Dendritic cell treated with granulocyte-macrophage colony-stimulating factor and Interleukin-4, amounts not matched to agents 40 ng/mL and 50 ng/mL, for 4 days (primary cell): ENCODE results near the gene MX1.

Experiments used
- H3K27ac Mint-ChIP-seq: one replicate; pipeline ENCODE4 v1.8.0; 2022; ENCODE audit warnings: mild to moderate bottlenecking, mixed read lengths
- H3K27me3 Mint-ChIP-seq: one replicate; pipeline ENCODE4 v1.8.0; 2022; ENCODE audit warnings: mild to moderate bottlenecking, mixed read lengths
- H3K36me3 Mint-ChIP-seq: one replicate; pipeline ENCODE4 v1.8.0; 2022; ENCODE audit warnings: low read depth, mixed read lengths
- H3K4me1 Mint-ChIP-seq: one replicate; pipeline ENCODE4 v1.8.0; 2022; ENCODE audit warnings: low read depth, mixed read lengths
- H3K4me3 Mint-ChIP-seq: one replicate; pipeline ENCODE4 v1.8.0; 2022; ENCODE audit warnings: mild to moderate bottlenecking, moderate library complexity, mixed read lengths
- H3K9me3 Mint-ChIP-seq: one replicate; pipeline ENCODE4 v1.8.0; 2022; ENCODE audit warnings: mixed read lengths
- intact Hi-C: fragments of 100-400 bp; cut with micrococcal nuclease; formaldehyde crosslinking; loops from one replicate; pipeline ENCODE4 v1.15.0; 2022

MX1 gene

DNA sequence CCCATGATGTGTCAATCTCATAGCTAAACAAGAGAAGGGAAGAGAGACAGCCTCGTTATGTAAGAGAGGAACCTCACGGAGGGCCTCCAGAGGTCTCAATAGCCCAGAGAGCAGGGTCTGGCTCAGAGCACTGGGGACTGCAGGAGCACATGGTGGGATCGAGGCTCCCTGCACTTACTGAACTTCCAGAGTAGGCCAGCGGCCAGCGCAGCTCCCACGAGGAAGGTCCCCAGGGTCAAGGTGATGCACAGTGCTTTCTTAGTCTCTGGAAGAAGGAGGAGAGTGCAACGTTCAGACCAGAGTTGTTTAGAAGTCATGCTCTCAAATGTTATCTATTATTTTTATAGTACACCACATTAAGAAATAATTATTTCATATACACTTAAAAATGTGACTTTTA lies 63.3 kb downstream of the MX1 start:
- intact Hi-C loops: no loop called here
- Mint-ChIP-seq H3K27ac (no peak overlapping the region), H3K9me3 (no peaks in the 10 kb centered on the region), H3K27me3 (peaks cover 5% of the 10 kb centered on the region), H3K4me3 (no peak overlapping the region), H3K36me3 (no peaks in the 10 kb centered on the region), H3K4me1 (no peaks in the 10 kb centered on the region)

DNA sequence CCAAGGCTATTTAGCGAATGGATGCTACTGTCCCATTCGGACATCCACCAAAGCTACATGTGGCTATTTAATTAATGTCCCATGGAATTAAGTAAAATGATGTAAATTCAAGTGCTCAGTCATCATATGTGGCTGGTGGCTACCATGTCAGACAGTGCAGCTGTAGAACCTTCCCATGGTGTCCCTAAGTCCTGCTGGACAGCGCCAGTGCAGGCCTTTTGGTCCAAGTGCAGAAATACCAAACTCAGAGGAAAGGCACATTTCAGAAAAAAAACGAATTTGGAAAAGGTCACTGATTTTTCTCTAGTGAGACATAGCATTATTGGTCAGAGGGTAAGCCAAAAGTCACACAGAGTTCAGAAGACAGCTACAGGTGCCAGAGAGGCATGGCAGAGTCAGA lies 64.3 kb downstream of the MX1 start:
- intact Hi-C loops: no loop called here
- Mint-ChIP-seq H3K4me3 (no peak overlapping the region), H3K27me3 (peaks cover 4% of the 10 kb centered on the region), H3K4me1 (no peaks in the 10 kb centered on the region), H3K9me3 (no peaks in the 10 kb centered on the region), H3K36me3 (no peaks in the 10 kb centered on the region), H3K27ac (no peak overlapping the region)

DNA sequence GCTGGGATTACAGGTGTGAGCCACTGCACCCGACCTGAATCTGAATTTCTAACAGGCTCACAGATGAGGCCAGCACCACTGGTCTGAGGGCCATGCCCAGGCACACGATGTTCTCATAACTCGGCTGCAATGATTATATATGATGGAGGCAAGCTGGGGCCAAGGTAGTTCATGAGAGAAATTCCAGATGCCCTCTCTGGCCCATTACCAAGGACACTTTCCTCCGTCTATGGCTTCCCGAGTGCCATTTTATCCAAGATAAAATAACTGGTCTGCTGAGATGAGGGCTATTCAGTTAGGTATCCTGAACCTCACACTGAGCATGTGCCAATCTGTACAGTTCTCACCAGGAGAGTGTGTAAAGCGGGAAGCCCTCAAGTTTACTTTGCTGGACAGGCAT lies 65.4 kb downstream of the MX1 start:
- Mint-ChIP-seq H3K4me3 (no peak overlapping the region), H3K27ac (no peak overlapping the region), H3K27me3 (peaks cover 4% of the 10 kb centered on the region), H3K9me3 (no peaks in the 10 kb centered on the region), H3K4me1 (no peaks in the 10 kb centered on the region), H3K36me3 (no peaks in the 10 kb centered on the region)
- intact Hi-C loops: no loop called here

DNA sequence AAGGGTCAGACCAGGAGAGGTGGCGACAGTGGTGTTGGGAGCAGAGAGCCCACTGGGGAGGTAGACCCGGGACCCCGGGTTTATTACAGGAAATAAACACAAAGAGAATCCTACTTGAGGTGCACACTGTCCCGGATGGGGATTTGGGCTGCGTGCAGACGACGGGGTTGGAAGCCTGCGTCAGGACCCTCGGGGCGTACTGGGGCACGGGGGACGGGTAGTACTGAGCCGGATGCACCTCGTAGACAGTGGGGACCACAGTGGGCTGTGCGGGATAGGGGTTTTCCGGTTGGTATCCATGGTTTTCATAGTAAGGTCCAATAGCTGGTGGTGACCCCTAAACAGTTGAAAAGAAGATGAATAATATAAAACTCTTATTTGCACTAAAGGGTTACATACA lies 68.2 kb downstream of the MX1 start:
- no peak overlapping the region for H3K4me3 Mint-ChIP-seq
- H3K9me3 Mint-ChIP-seq: no peaks in the 10 kb centered on the region
- no peak overlapping the region for H3K27ac Mint-ChIP-seq
- no peaks in the 10 kb centered on the region for H3K4me1 Mint-ChIP-seq
- peaks cover 5% of the 10 kb centered on the region for H3K27me3 Mint-ChIP-seq
- H3K36me3 Mint-ChIP-seq: no peaks in the 10 kb centered on the region
- intact Hi-C loops: no loop called here

DNA sequence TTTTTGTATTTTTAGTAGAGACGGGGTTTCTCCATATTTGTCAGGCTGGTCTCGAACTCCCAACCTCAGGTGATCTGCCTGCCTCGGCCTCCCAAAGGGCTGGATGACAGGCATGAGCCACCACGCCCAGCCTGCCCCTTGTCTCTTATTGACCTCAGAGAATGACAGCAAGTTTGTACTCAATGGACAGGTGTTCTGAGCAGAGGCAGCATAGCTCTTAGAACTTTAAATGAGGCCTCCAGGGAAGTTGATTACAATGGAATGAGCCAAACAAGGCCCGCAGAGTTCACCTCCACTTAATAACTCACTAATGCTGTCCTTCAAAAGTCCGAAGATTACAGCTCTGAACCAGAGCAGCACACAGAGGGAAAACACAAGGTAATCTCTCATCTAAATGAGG lies 71.0 kb downstream of the MX1 start:
- Mint-ChIP-seq H3K4me3 (no peak overlapping the region), H3K9me3 (no peaks in the 10 kb centered on the region), H3K4me1 (no peaks in the 10 kb centered on the region), H3K27ac (no peak overlapping the region), H3K27me3 (peaks cover 12% of the 10 kb centered on the region), H3K36me3 (no peaks in the 10 kb centered on the region)
- intact Hi-C loops: no loop called here

DNA sequence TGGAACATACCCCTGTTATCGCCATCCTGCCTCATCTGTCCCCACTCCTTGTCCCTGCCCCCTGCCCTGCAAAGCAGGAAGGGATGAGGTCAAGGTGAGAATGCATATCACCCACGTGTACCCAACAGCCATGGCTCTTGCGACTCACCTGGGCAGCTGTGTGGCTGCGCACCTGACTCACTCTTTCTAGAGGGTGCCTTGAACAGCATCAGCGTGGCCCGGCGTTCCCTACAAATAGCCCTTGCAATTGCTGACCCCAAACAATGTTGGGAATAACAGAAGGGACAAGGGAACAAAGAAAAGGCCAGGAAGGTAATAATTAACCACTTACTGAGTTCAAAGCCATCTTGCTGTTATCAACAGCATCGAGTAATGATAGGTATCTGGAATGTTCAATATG lies 71.7 kb downstream of the MX1 start:
- Mint-ChIP-seq H3K27me3 (peaks cover 17% of the 10 kb centered on the region), H3K4me1 (no peaks in the 10 kb centered on the region), H3K4me3 (no peak overlapping the region), H3K9me3 (no peaks in the 10 kb centered on the region), H3K27ac (no peak overlapping the region), H3K36me3 (no peaks in the 10 kb centered on the region)
- intact Hi-C loops: no loop called here

DNA sequence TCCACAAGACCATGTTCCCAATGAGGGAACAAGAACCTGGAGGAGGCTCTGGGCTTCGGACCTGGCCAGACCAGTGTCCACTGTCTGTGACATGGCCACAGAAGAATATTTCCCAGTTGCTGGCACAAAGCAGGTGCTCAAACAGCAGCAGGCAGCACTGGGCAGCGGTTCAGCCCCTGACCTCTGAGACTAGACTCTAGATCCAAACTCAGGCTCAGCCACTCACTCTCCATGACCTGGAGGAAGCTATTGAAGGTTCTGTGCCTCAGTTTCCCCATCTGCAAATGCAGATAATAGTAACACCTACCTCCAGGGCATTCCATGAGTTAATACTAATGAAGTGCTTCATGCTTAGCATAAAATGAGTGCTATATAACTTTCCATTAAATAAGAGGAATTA lies 73.9 kb downstream of the MX1 start:
- intact Hi-C loops: no loop called here
- H3K9me3 Mint-ChIP-seq: no peaks in the 10 kb centered on the region
- peaks cover 27% of the 10 kb centered on the region for H3K27me3 Mint-ChIP-seq
- no peak overlapping the region for H3K27ac Mint-ChIP-seq
- H3K4me1 Mint-ChIP-seq: peaks cover 6% of the 10 kb centered on the region
- no peak overlapping the region for H3K4me3 Mint-ChIP-seq
- H3K36me3 Mint-ChIP-seq: no peaks in the 10 kb centered on the region

DNA sequence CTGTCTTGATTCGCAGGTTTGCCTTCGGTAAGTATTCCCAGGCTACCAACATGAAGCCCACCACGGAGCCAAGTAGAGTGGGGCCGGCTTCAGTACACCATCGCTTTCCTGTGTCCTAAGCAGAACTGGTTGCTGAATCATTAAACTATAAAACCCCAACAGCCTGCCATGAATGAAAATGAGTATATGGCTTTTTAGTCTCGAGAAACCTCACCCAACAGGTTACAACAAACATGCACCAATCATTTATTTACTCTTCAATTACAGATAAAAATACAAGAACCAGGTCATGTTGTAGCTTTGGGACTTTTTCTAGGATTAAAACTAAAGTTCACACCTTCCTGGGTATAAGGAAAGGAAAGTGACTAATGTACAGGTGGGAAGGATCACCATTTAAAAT lies 74.3 kb downstream of the MX1 start:
- no peaks in the 10 kb centered on the region for H3K9me3 Mint-ChIP-seq
- peaks cover 6% of the 10 kb centered on the region for H3K4me1 Mint-ChIP-seq
- no peak overlapping the region for H3K27ac Mint-ChIP-seq
- H3K4me3 Mint-ChIP-seq: no peak overlapping the region
- H3K27me3 Mint-ChIP-seq: peaks cover 29% of the 10 kb centered on the region
- intact Hi-C loops: no loop called here
- no peaks in the 10 kb centered on the region for H3K36me3 Mint-ChIP-seq

DNA sequence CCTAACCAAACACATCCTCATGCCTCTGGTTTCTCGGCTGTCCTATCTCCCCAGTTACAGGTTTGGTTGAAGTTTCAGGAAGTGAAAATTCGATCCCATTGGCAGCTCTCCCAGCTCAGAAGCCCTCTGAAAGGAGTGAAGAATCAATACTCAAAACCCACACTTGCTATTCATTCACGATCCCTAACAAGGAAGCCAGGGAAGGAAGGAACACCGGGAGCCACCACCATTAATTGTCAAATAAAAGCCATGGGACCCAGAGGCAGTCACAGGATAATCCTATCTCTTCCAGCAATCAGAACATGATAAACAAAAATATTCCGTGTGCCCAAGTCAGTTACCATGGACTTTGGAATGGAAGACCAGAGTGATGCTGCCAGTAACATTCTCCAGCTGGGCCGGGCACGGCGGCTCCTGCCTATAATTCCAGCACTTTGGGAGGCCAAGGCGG lies 74.9 kb downstream of the MX1 start:
- Mint-ChIP-seq H3K4me1 (peaks cover 6% of the 10 kb centered on the region), H3K4me3 (no peak overlapping the region), H3K27ac (no peak overlapping the region), H3K36me3 (no peaks in the 10 kb centered on the region), H3K27me3 (peaks cover 35% of the 10 kb centered on the region), H3K9me3 (no peaks in the 10 kb centered on the region)
- intact Hi-C loops: no loop called here

DNA sequence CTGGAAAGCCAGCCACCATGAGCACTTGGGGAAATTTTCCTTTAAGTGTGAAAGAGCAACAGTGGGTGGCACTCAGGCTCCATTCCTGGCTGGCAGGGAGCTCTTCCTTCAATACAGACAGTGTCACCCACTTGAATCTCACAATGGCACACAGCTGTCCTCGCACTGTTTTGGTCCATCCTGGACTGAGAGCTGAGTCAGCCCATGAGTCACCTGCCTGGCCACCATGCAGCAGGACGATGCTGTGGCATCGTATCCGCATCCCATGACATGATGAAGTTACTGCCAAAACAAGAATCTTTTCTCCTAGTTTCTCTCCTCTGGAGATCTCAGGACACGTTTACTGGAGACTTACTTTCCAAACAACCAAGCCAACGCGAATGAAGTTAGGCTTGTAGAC lies 75.9 kb downstream of the MX1 start:
- intact Hi-C loops: no loop called here
- Mint-ChIP-seq H3K27me3 (peaks cover 41% of the 10 kb centered on the region), H3K36me3 (no peaks in the 10 kb centered on the region)

DNA sequence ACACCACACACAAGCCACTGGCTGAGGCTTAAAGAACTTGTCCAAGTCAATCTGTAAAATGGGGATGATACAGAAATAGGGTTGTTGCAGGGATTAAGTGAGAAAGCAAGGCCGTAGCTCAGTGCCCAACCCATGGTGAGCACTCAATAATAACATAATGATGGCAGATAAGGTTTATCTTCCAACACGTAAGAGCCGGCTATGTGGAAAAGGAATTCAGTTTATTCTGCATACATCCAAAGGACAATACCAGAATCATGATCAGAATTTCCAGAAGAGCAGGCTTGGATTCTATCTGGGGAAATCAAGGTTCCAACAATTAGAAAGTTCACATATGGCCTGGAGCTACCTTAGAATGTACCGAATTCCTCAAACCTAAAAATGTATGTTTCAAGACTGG lies 77.3 kb downstream of the MX1 start:
- intact Hi-C loops: no loop called here
- no peak overlapping the region for H3K27ac Mint-ChIP-seq
- peaks cover 52% of the 10 kb centered on the region for H3K27me3 Mint-ChIP-seq
- no peaks in the 10 kb centered on the region for H3K9me3 Mint-ChIP-seq
- H3K36me3 Mint-ChIP-seq: no peaks in the 10 kb centered on the region
- H3K4me1 Mint-ChIP-seq: peaks cover 6% of the 10 kb centered on the region
- no peak overlapping the region for H3K4me3 Mint-ChIP-seq

More for the DNA sequence above, 75.9 kb downstream of the MX1 start:
- peaks cover 6% of the 10 kb centered on the region for H3K4me1 Mint-ChIP-seq
- H3K27ac Mint-ChIP-seq: no peak overlapping the region
- H3K9me3 Mint-ChIP-seq: no peaks in the 10 kb centered on the region
- H3K4me3 Mint-ChIP-seq: no peak overlapping the region

DNA sequence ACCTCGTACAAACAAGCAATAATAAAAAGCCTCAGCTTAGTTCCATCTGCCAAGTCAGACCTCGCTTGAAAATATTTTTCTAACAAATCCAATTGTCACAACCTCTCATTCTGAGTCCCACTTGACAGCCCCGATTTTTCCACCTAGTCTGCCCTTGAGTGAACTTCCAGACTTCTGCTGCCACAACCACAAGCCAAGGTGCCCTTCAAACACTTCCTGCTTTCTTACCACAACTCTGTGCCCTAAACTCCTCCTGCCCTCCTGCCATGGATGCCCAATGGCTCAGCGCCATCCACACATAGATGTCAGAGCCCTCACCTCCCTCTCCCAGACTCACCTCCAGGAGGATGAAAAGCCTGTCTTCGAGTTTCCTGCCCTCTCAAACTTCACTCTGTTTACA lies 78.0 kb downstream of the MX1 start:
- intact Hi-C loops: no loop called here
- Mint-ChIP-seq H3K9me3 (no peaks in the 10 kb centered on the region), H3K4me3 (no peak overlapping the region), H3K4me1 (peaks cover 6% of the 10 kb centered on the region), H3K36me3 (no peaks in the 10 kb centered on the region), H3K27ac (no peak overlapping the region), H3K27me3 (peaks cover 59% of the 10 kb centered on the region)

DNA sequence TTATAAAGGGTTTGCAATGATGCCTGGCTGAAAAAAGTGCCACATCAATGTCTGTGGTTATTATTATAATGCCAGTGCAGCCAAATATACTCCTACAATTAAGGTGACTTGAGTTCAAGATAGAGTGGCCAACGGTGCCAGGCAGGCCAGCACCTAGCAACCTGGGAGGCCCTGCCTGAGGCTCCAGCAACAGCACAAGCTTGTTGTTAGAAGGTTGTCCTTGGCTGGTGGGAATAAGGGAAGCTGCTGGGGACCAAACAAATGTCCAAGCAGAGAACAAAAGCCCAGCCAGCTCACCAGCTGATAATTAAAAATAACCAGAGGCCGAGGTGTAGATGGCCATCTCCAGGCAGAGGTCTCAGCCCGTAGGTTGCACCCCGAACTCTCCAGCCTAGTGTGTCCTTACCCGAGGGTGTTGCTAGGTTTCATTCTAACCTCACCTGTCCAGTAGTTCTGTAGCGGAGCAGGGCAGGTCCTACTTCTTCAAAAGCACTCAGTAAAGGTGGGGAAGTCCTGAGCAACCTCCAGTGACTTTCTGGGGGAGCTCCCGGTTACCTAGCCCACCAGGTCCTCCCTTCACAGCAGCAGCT lies 80.1 kb downstream of the MX1 start:
- H3K9me3 Mint-ChIP-seq: no peaks in the 10 kb centered on the region
- intact Hi-C loops: no loop called here
- peaks cover 71% of the 10 kb centered on the region for H3K27me3 Mint-ChIP-seq
- H3K4me3 Mint-ChIP-seq: no peak overlapping the region
- H3K36me3 Mint-ChIP-seq: no peaks in the 10 kb centered on the region
- no peak overlapping the region for H3K27ac Mint-ChIP-seq
- H3K4me1 Mint-ChIP-seq: peaks cover 6% of the 10 kb centered on the region

DNA sequence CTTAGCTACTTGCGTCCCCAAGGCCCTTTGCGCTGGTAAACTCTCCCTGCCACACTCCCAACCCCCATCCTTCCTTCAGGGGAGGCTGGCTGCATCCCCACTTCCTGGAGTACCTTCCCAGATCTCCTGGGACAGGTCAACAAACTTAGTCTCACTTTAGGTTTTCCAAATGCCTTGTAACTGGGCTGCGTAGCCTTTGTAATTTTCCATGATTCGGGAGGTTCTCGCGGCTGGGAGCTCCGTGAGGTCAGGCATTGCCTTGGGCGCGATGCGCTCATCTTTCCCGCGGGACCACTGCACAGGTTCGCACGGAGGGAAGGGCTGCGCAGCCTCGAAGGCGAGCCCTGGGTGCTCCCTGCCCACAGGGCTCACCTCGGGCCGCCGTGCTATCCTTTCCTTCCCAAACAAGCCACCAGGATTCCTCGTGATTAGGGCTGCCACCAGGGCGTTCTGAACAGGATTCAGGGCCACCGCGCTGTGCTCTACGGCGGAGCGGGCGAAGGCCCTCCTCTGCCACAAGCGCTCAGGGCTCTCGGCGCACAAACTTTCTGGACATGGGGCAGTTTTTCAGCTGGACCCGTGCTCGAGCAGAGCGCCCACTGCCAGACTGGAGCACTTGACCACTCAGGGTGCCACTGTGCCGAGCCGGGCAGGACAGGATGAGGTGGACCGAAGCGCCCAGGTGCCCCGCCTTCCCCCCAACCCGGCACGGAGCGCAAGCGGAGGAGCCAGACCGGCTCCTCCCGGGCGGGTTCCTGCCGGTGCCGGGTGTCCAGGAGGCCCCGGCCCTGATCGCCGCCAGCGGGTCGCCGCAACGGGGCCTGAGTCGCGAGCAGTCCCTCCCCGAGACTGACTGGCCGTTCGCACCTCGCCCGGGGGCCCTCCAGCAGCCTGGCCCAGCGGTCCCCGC lies 80.8 kb downstream of the MX1 start:
- Mint-ChIP-seq H3K4me3 (no peak overlapping the region), H3K27me3 (peaks cover 75% of the 10 kb centered on the region), H3K27ac (no peak overlapping the region), H3K4me1 (peaks cover 6% of the 10 kb centered on the region), H3K36me3 (no peaks in the 10 kb centered on the region), H3K9me3 (no peaks in the 10 kb centered on the region)
- intact Hi-C loops: no loop called here
